Kidney (tissue), 14 donors: Measurements from ENCODE around the gene INSM2. TPM values are rescaled to one million over a fixed set of nuclear protein-coding genes. Genes with fewer than 3 reads are reported as not detected.

ENCODE experiments used
- DNase-seq, 5 donors: peaks; one replicate each; pipeline ENCODE4 v3.0.0-alpha.2; 2013 to 2020
- FAIRE-seq: peaks from 2 replicates; lab custom pipeline; 2012; peaks lifted over from hg19 to GRCh38; lab: Jason Lieb, UNC
- H3K27ac ChIP-seq, 2 donors: one replicate each; pipeline ENCODE4 v1.7.0; 2013; ENCODE audit warnings: low read depth in 2 of 2, low read length in 2 of 2, inconsistent platforms in 1 of 2
- H3K27me3 ChIP-seq: one replicate; pipeline ENCODE4 v1.7.1; 2013; ENCODE audit warnings: low read length, inconsistent platforms; ENCODE audit not compliant: control insufficient read depth, insufficient read depth
- H3K36me3 ChIP-seq, 3 donors: one replicate each; pipeline versions ENCODE4 v1.7.0 to v1.7.1; 2013; ENCODE audit warnings: low read length in 3 of 3, control low read depth in 1 of 3, inconsistent platforms in 1 of 3; ENCODE audit not compliant: insufficient read depth in 3 of 3, control insufficient read depth in 2 of 3
- H3K4me1 ChIP-seq, 3 donors: one replicate each; pipeline versions ENCODE4 v1.7.0 to v1.7.1; 2013; ENCODE audit warnings: low read length in 3 of 3, inconsistent platforms in 1 of 3, low read depth in 1 of 3; ENCODE audit not compliant: control insufficient read depth in 2 of 3, insufficient read depth in 2 of 3
- H3K4me3 ChIP-seq, 3 donors: one replicate each; pipeline versions ENCODE4 v1.7.0 to v1.8.1; 2013; ENCODE audit warnings: low read length in 3 of 3, control low read depth in 1 of 3, inconsistent platforms in 1 of 3
- H3K9ac ChIP-seq, 3 donors: one replicate each; pipeline versions ENCODE4 v1.7.0 to v1.7.1; 2013; ENCODE audit warnings: low read length in 3 of 3, control low read depth in 1 of 3, inconsistent platforms in 1 of 3
- H3K9me3 ChIP-seq, 3 donors: one replicate each; pipeline versions ENCODE4 v1.7.0 to v1.7.1; 2013; ENCODE audit warnings: low read length in 3 of 3, control low read depth in 1 of 3, inconsistent platforms in 1 of 3; ENCODE audit not compliant: control insufficient read depth in 2 of 3, insufficient read depth in 1 of 3
- intact Hi-C: fragments of 100-400 bp; cut with DNase I; formaldehyde crosslinking; loops from one replicate; pipeline ENCODE4 v1.11.1; 2022
- polyA plus RNA-seq: library from polyadenylated mRNA; stranded (reverse); fragments of 350-450 nt; fragmentation: Illumina TruSeq; extraction: RNeasy Lipid Tissue Mini Kit (QIAGEN cat#74804); gene quantifications from one replicate; pipeline ENCODE4 v1.2.3, GENCODE V29; 2014; ENCODE audit warnings: low read depth, low replicate concordance; ENCODE audit not compliant: insufficient read depth
- total RNA-seq: library from RNA; stranded (reverse); fragmentation: NEBNext Ultra II Directional; extraction: Animal tissue kit (Norgen Biotek cat#: 25700); gene quantifications from one replicate; pipeline ENCODE4 v1.2.1, GENCODE V29; 2021
- TF ChIP-seq, protein P1 (sequence below): IDR thresholded peaks from 3 replicates; pipeline ENCODE4 v1.5.1; 2012; ENCODE audit warnings: mild to moderate bottlenecking, moderate library complexity, borderline replicate concordance; ENCODE audit not compliant: insufficient read depth; ENCODE audit errors: extremely low read depth
- donor health status: control.
- donor health status: control.
- donor health status: control.
- donor health status: control.
- donor health status: control.
- donor health status: DM: yes; HTN: yes; CAD: no.
- donor health status: Normal renal cell carcinoma (clear cell type).

INSM2 gene
- total and polyA plus RNA-seq, 2 donors from 2014 or later, result not detected

GRCh38 chr14:35543006-35543405, 9.0 kb downstream of the INSM2 start:
- no peak for FAIRE-seq
- intact Hi-C loops, result no loop called here
- Histone ChIP-seq H3K4me3 (no peak overlapping the region), H3K9ac (no peak overlapping the region), H3K27ac (no peak overlapping the region), H3K27me3 (no peaks in the 10 kb centered on the region), H3K4me1 (no peaks in the 10 kb centered on the region), H3K9me3 (no peaks in the 10 kb centered on the region), H3K36me3 (no peaks in the 10 kb centered on the region)
- no peak for DNase-seq
- TF ChIP-seq, protein P1, sequence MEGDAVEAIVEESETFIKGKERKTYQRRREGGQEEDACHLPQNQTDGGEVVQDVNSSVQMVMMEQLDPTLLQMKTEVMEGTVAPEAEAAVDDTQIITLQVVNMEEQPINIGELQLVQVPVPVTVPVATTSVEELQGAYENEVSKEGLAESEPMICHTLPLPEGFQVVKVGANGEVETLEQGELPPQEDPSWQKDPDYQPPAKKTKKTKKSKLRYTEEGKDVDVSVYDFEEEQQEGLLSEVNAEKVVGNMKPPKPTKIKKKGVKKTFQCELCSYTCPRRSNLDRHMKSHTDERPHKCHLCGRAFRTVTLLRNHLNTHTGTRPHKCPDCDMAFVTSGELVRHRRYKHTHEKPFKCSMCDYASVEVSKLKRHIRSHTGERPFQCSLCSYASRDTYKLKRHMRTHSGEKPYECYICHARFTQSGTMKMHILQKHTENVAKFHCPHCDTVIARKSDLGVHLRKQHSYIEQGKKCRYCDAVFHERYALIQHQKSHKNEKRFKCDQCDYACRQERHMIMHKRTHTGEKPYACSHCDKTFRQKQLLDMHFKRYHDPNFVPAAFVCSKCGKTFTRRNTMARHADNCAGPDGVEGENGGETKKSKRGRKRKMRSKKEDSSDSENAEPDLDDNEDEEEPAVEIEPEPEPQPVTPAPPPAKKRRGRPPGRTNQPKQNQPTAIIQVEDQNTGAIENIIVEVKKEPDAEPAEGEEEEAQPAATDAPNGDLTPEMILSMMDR, result no peak

DNA sequence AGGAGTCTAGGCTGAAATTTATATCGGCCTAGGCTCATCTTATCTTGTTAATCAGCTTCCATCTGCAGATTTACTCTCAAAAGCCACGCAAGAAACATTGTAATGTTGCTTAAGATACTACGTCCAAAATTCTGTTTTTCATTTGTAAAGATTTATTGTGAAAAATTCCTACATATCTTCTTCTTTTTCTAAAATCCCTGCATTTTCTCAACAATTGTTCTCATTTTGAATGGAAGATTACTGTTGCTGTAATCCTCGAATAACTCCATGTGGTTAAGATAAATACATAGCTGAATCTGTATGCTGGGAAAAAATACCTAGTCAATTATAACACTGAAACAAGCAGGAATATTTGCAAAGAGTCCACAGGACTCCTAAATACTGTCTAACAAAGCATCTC, 15.6 kb downstream of the INSM2 start:
- Histone ChIP-seq H3K9ac (no peak overlapping the region), H3K4me3 (no peak overlapping the region), H3K27ac (no peak overlapping the region), H3K27me3 (no peaks in the 10 kb centered on the region), H3K9me3 (no peaks in the 10 kb centered on the region), H3K4me1 (no peaks in the 10 kb centered on the region), H3K36me3 (no peaks in the 10 kb centered on the region)
- TF ChIP-seq, protein P1, result no peak
- FAIRE-seq, result no peak
- DNase-seq, result no peak
- intact Hi-C loops, result no loop called here

DNA sequence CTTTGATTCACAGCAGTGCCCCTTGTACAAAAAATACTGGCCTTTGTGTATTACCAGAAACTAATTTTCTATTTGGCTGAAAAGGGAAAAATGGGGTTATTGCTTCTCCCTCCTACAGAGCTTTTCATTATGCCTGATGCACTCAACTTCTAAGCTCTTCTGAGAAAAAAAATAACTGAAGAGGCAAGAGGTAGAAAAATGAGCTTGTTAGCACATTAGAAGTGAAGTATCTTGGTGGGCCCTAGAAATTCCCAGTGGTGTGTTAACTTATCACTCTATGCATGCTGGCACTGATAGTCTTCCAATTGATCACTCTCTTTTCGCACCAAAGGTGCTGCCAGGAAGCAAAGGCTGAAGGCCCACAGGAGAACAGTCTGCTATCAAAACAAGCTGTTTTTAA, 17.1 kb downstream of the INSM2 start:
- FAIRE-seq (no peak), DNase-seq (no peak)
- no peak overlapping the region for H3K27ac ChIP-seq
- TF ChIP-seq, protein P1, result no peak
- H3K9me3 ChIP-seq, result no peaks in the 10 kb centered on the region
- no peaks in the 10 kb centered on the region for H3K27me3 ChIP-seq
- no peaks in the 10 kb centered on the region for H3K4me1 ChIP-seq
- no peaks in the 10 kb centered on the region for H3K36me3 ChIP-seq
- no peak overlapping the region for H3K4me3 ChIP-seq
- no peak overlapping the region for H3K9ac ChIP-seq
- intact Hi-C loops, result no loop called here

- TF ChIP-seq, protein P1, result no peak
Measured at GRCh38 chr14:35553808-35554207, 19.8 kb downstream of the INSM2 start.

More at GRCh38 chr14:35553808-35554207, 19.8 kb downstream of the INSM2 start:
- intact Hi-C loops, result no loop called here
- no peak overlapping the region for H3K27ac ChIP-seq
- no peaks in the 10 kb centered on the region for H3K27me3 ChIP-seq
- H3K36me3 ChIP-seq, result no peaks in the 10 kb centered on the region
- no peaks in the 10 kb centered on the region for H3K9me3 ChIP-seq
- no peak overlapping the region for H3K9ac ChIP-seq
- DNase-seq, result no peak
- H3K4me1 ChIP-seq, result no peaks in the 10 kb centered on the region
- no peak overlapping the region for H3K4me3 ChIP-seq
- FAIRE-seq, result no peak
